ENCODE data around the gene PIGT.
"Not testable (repeated sequence)": the region's sequence is repeated elsewhere in the genome, so short reads cannot be mapped to it uniquely, and the experiment has no call there.

PIGT gene

DNA sequence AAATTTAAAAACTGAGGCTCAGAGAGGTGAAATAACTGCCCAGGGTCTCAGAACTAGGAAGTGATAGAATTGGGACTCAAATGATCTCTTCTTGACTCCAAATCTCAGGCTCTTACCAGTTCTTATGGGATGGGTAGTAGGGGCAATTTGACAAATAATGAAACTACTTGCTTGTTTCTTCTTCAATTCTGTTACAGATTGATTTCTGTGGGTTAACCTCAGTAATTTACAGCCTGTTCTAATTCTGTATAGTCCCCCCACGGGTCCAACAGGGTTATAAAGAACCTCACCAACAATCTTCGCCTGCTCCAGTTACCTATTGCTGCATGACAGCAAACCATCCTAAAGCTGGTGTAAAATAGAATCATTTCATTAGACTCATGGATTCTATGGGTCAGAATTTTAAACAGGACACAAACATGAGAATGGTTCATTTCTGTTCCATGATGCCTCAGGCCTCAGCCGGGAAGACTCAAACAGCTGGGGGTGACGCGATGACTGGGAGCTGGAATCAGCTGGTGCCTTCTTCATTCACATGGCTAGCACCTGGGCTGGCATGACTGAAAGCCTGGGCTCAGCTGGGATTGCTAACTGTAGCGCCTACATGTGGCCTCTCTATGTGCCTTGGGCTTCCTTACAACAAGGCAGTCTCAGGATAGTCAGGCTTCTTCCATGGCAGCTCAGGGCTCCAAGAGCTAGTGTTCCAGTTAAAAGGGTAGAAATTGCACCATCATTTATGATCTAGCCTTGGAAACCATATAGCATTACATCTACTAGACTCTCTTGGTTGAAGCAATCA, 47.0 kb downstream of the PIGT start:
- no peak for DNase-seq (ENCODE audit: low spot score)

DNA sequence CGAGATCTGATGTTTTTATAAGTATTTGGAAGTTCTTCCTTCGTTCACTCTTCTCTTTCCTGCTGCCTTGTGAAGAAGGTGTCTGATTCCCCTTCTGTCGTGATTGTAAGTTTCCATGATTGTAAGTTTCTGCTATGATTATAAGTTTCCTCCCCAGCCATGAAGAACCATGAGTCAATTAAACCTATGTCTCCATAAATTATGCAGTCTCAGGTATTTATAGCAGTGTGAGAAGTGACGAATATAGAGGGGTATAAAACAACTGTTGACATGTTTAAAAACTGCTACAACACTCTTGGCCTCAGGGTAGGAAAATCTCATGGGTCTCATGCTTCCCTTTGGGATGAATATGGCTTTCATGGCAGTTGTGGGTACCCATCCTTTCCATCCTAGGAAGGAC, 47.8 kb downstream of the PIGT start:
- no peak for DNase-seq (ENCODE audit: low spot score)

DNA sequence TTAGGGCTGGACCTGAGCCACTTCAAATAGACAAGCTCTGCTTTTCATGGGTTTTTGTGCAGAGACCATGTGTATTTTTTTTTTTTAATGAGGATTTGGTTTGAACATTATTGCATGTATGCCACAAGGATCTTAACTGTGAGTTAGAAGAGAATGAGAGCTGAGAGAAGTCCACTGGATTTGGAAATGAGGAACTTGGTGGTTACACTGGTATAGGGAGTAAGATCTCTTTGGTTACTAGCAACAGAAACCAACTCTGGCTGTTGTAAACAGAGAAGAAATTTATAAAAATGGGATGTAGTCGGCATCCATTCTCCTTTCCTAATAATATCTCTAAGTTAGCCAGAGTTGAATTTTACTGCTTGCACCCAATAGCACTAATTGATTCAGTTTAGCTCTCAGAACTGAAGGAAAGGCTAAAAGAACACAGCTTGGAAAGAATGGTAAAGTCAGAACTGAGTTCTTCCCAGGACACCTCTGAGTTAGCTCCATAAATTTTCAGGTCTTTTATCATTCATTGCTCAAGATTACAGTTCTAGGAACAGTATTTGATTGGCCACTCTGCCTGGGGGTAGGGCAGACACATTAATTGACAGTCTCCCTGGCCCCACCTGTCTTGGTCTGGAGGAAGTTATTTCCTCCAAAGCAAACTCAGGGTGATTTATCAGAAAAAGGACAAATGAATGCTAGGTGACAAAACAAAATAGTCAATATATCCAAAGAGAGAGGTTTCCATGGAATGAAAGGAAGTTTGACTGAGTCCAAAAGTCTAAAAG, 49.7 kb downstream of the PIGT start:
- no peak for DNase-seq (ENCODE audit: low spot score)

DNA sequence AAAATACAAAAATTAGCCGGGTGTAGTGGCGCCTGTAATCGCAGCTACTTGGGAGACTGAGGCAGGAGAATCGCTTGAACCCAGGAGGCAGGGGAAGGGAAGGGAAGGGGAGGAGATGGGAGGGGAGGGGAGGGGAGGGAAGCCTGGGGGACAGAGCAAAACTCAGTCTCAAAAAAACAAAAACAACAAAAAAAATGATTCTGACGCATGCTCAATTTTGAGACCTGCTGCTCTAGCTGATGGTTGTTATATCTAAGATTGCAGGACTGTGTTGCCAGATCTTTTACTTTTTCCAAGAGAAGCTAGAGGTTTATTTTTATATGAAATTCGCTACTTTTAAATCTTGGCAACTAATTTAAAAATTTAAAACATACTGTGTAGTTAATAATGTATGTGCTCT, 51.2 kb downstream of the PIGT start:
- no peak for DNase-seq (ENCODE audit: low spot score)

DNA sequence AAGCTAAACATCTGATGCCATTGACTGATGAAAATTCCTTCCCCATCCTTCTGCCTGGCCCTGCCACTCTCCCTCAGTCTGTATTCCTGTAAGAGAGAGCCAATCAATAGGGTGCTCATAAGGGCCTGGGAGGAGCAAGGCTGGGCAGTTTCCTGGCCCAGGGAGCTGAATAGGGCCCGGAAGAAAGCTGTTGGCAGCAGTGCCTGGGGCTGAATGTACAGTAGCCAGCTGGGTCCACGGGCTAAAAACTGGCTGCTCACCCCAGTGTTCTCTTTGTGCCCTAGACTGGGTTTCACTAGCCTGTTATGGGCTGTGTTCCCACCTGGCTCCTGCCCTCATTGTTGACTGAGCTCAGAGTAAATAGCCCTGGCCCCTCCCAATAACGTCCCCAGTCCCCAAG, 51.9 kb downstream of the PIGT start:
- DNase-seq (ENCODE audit: low spot score) = no peak

DNA sequence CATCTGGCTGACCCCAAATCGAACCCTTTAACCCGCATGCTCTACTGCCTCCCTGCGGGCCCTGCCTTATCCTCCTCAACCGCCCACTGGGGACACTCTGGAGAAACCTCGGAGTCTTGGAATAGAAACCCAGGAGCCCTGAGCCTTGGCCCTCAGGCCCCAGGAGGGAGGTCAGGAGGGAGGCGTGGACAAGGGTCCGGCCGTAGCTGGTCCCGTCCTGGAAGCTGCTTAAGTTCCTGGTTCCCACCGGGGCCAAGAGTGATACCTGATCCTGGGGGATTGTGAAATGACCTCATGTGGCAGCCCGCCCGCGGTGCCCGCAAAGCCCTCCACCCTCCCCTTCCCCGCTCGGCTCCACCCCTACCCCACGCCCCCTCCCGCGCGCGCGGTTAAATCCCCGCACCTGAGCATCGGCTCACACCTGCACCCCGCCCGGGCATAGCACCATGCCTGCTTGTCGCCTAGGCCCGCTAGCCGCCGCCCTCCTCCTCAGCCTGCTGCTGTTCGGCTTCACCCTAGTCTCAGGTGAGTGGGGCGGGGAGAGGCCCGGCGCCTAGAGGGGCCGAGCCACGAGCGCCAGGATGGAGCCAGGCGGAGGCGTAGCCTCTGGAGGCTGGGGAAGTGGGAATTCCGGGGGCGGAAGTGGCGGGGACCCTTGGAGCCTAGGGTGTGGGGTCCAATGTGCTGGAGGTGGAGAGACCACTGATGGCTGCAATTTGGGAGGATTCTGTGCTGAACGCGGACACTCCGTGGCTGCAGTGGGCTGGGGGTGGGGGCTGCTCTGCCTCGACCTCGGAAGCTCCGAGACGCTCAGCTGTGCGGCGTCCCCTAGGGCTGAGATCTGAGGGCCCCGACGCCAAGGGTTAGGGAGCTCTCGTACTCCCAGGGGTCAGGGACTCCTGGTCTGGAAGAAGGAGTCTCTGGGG, 53.7 kb downstream of the PIGT start, which contains the start of gene WFDC2:
WFDC2 (plus strand) TSS at position 418 of the 926 bp plus-strand sequence; CDS start at position 447, 29 bp downstream.
- no peak for DNase-seq (ENCODE audit: low spot score)

DNA sequence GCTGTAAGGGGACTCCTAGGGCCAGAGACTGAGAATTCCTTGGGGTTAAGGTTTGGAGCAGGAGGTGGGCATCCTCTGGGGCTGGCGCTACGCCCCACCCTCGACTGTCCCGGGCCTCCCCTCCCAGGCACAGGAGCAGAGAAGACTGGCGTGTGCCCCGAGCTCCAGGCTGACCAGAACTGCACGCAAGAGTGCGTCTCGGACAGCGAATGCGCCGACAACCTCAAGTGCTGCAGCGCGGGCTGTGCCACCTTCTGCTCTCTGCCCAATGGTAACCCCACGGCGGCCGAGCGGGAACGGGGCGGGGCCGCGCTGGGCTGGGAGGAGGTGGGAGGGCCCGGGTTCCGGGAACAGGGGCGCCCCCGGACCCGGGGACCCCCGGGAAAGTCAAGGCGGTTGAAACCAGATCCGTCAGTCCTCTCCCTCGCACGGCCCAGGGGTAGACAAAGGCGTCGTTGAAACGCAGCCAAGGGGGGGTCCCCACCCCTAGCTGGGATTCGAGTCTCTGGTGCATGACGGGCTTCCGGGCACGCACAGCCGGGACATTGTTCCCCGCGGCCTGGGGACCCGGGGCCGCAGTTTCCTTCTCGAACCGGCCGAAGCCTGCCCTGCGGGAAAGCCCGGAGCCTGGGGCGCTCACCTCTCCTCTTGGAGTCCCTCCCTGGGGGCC, 54.5 kb downstream of the PIGT start:
- DNase-seq (ENCODE audit: low spot score) = no peak

DNA sequence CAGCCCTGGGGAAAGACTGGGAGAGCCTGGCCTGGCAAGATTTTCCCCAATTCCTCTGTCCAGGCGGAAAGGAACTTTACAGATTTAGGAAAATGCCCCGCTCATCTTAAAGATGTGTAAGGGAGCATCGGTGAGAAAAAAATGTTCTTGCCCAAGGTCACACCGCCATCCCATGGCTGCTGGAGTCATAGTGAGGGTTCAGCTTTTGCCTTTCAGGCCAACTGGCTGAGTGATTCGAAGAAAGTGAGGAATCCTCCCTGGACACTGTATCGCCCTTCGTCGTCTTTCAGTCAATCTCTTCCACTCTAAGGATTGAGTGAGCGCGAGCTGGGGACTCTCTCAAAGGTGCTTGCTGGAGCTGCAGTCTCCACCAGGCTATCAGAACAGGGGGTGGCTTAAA, 55.0 kb downstream of the PIGT start:
- DNase-seq (ENCODE audit: low spot score) = no peak

DNA sequence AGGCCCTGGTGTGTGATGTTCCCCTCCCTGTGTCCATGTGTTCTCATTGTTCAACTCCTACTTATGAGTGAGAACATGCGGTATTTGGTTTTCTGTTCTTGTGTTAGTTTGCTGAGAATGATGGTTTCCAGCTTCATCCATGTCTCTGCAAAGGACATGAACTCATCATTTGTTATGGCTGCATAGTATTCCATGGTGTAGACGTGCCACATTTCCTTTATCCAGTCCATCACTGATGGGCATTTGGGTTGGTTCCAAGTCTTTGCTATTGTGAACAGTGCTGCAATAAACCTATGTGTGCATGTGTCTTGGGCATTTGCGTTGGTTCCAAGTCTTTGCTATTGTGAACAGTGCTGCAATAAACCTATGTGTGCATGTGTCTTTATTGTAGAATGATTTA, 56.3 kb downstream of the PIGT start:
- DNase-seq (ENCODE audit: low spot score) = not testable (repeated sequence)
